ENCODE measurements around the gene SSTR5. TPM values are rescaled to one million over a fixed set of nuclear protein-coding genes. Genes with fewer than 3 reads are reported as not detected.

Gene SSTR5
- total RNA-seq, 1 donor from 2014 or later: 22.6 TPM

DNA sequence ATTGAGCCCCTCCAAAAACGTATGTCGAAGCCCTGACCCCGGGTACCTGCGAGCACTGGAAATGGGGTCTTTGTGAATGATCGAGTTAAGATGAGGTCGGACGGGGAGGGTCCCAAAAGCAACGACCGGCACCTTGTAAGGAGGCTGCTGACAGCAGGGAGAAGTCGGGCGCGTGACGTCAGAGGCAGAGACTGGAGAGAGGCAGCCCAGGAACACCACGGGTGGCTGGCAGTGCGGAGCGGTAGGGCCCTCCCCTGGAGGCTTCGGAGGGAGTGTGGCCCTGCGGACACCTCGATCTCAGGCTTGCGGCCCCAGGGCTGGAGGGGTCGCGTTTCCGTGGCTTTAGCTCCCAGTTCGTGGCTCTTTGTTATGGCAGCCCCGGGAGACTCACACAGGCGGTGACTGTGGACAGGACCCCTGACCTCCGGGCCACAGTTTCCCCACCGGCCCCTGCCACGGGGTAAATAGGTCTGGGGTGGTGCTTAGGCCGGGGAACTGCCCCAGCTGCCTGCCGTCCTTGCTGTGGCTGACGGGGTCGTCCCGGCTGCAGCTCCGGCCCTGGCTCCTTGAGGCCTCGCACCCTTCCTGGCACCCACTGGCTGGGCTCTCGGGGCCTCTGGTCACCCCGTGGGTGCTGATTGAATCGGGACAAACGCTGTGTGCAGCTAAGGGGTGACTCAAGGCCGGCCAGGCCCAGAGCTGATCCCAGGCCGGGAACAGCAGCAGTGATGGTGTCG lies 10.6 kb upstream of the SSTR5 start:
- H3K4me1 ChIP-seq: no peaks in the 10 kb centered on the region
- no peaks in the 10 kb centered on the region for H3K36me3 ChIP-seq
- H3K27me3 ChIP-seq (ENCODE audit: low read depth): peaks cover 86% of the 10 kb centered on the region

DNA sequence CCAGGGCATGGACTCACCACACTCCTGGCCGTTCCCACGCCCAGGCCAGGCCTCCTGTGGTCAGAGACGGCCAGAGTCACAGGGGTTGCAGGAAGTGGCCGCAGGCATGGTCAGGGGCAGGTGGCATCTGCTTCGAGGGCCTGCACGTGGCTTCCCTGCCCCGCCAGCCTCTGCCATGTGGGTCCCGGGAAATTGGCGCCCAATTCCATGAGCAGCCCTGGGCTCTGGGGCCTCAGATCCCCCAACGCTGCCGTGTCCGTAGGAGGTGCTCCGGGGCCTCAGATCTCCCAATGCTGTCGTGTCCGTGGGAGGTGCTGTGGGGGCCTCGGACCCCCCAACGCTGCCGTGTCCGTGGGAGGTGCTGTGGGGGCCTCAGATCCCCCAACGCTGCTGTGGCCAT lies 9.7 kb upstream of the SSTR5 start:
- H3K27me3 ChIP-seq (ENCODE audit: low read depth): peaks cover 86% of the 10 kb centered on the region
- peaks cover 11% of the 10 kb centered on the region for H3K9me3 ChIP-seq (replicated peaks)
- no peaks in the 10 kb centered on the region for H3K36me3 ChIP-seq
- no peak overlapping the region for H3K27ac ChIP-seq (replicated peaks)
- TF ChIP-seq, protein P1, sequence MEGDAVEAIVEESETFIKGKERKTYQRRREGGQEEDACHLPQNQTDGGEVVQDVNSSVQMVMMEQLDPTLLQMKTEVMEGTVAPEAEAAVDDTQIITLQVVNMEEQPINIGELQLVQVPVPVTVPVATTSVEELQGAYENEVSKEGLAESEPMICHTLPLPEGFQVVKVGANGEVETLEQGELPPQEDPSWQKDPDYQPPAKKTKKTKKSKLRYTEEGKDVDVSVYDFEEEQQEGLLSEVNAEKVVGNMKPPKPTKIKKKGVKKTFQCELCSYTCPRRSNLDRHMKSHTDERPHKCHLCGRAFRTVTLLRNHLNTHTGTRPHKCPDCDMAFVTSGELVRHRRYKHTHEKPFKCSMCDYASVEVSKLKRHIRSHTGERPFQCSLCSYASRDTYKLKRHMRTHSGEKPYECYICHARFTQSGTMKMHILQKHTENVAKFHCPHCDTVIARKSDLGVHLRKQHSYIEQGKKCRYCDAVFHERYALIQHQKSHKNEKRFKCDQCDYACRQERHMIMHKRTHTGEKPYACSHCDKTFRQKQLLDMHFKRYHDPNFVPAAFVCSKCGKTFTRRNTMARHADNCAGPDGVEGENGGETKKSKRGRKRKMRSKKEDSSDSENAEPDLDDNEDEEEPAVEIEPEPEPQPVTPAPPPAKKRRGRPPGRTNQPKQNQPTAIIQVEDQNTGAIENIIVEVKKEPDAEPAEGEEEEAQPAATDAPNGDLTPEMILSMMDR (IDR thresholded peaks at IDR 0.05; ENCODE audit: borderline replicate concordance): no peak
- H3K4me1 ChIP-seq: no peaks in the 10 kb centered on the region
- DNase-seq: no peak
- H3K4me3 ChIP-seq: no peak overlapping the region
- intact Hi-C loops (cut with micrococcal nuclease): no loop called here

More for the DNA sequence above, 10.6 kb upstream of the SSTR5 start:
- TF ChIP-seq, protein P1 (IDR thresholded peaks at IDR 0.05; ENCODE audit: borderline replicate concordance): no peak
- no peak overlapping the region for H3K4me3 ChIP-seq
- H3K27ac ChIP-seq (replicated peaks): no peak overlapping the region
- intact Hi-C loops (cut with micrococcal nuclease): no loop called here
- H3K9me3 ChIP-seq (replicated peaks): peaks cover 16% of the 10 kb centered on the region
- DNase-seq: no peak

GRCh38 chr16:1063728-1064127 lies 8.8 kb upstream of the SSTR5 start:
- no peaks in the 10 kb centered on the region for H3K36me3 ChIP-seq
- TF ChIP-seq, protein P1 (IDR thresholded peaks at IDR 0.05; ENCODE audit: borderline replicate concordance): no peak
- DNase-seq: no peak
- H3K4me3 ChIP-seq: no peak overlapping the region
- H3K27ac ChIP-seq (replicated peaks): no peak overlapping the region
- H3K4me1 ChIP-seq: no peaks in the 10 kb centered on the region
- intact Hi-C loops (cut with micrococcal nuclease): no loop called here
- peaks cover 10% of the 10 kb centered on the region for H3K9me3 ChIP-seq (replicated peaks)
- peaks cover 86% of the 10 kb centered on the region for H3K27me3 ChIP-seq (ENCODE audit: low read depth)

DNA sequence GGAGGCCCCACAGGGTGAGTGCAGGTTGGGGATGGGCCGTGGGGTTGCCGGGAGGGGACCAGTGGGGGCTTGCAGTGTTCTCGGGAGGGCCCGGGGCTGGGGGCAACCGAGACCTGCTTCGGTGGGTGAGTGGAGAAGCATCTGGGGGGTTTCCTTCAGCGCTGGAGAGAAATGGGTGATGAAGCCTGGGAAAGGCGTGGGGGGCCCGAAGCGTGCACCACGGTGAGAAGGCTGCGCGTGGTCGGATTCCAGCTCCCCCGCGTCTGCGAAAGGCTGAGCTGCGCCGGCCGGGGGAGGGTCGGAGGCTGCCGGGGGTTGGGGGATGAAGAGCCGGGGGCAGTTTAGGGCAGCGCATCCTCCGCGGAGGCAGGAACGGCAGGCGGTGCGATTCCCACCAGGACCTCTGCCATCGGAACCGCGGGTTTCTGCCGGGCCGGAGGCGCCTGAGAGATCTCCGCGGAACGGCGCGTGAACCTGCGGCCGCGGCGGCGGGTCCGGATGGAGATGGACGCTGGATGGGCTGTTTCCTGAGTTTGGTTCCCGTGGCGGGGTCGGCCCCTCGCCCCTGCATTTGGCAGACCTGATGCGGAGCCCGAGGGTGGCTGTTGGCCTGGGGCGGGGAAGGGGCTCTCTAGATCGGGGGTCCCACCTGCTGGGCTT lies 6.9 kb upstream of the SSTR5 start:
- no peak for DNase-seq
- TF ChIP-seq, protein P1 (IDR thresholded peaks at IDR 0.05; ENCODE audit: borderline replicate concordance): no peak
- Histone ChIP-seq H3K36me3 (no peaks in the 10 kb centered on the region), H3K4me3 (no peak overlapping the region), H3K4me1 (peaks cover 5% of the 10 kb centered on the region), H3K9me3 (replicated peaks) (no peaks in the 10 kb centered on the region), H3K27me3 (ENCODE audit: low read depth) (peaks cover 93% of the 10 kb centered on the region), H3K27ac (replicated peaks) (no peak overlapping the region)
- intact Hi-C loops (cut with micrococcal nuclease): no loop called here

GRCh38 chr16:1066584-1067172 lies 5.9 kb upstream of the SSTR5 start:
- Histone ChIP-seq H3K4me3 (no peak overlapping the region), H3K27me3 (ENCODE audit: low read depth) (peaks cover 95% of the 10 kb centered on the region), H3K36me3 (no peaks in the 10 kb centered on the region), H3K9me3 (replicated peaks) (no peaks in the 10 kb centered on the region), H3K4me1 (peaks cover 6% of the 10 kb centered on the region), H3K27ac (replicated peaks) (no peak overlapping the region)
- no peak for DNase-seq
- intact Hi-C loops (cut with micrococcal nuclease): no loop called here
- TF ChIP-seq, protein P1 (IDR thresholded peaks at IDR 0.05; ENCODE audit: borderline replicate concordance): no peak

All from left ventricle myocardium inferior (tissue), 1 donor.